Measurements from ENCODE around the gene PLPP6.

DNA sequence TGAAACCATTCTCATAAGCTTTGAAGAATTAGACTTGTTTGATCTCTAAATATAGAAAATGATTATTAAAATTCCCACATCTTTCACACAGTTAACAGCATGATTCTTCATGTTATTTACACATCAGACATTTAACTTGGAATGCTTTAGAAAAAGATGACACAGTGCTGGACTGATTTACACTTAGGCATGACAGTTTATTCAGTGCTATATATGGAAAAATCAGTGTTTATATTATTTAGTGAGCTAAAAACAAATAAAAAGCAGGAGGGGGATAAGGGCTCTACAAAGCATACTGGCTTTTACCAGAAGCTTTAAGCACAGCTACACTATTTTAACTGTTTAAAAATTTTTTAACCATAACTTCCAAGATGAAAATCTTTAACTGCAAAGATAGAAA, 47.3 kb downstream of the PLPP6 start:
- TF ChIP-seq, protein P1, sequence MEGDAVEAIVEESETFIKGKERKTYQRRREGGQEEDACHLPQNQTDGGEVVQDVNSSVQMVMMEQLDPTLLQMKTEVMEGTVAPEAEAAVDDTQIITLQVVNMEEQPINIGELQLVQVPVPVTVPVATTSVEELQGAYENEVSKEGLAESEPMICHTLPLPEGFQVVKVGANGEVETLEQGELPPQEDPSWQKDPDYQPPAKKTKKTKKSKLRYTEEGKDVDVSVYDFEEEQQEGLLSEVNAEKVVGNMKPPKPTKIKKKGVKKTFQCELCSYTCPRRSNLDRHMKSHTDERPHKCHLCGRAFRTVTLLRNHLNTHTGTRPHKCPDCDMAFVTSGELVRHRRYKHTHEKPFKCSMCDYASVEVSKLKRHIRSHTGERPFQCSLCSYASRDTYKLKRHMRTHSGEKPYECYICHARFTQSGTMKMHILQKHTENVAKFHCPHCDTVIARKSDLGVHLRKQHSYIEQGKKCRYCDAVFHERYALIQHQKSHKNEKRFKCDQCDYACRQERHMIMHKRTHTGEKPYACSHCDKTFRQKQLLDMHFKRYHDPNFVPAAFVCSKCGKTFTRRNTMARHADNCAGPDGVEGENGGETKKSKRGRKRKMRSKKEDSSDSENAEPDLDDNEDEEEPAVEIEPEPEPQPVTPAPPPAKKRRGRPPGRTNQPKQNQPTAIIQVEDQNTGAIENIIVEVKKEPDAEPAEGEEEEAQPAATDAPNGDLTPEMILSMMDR (conservative IDR thresholded peaks at IDR 0.05 in 1 of 2, IDR thresholded peaks at IDR 0.05 in 1 of 2; ENCODE audit: low read depth in 1 of 2, low read length in 2 of 2): no peak
- TF ChIP-seq EZH2 (IDR thresholded peaks at IDR 0.05; ENCODE audit: low read length, missing control alignments): no peak

Data from fibroblast of lung (primary cell).